WI38 (cell line): ENCODE measurements around the gene U2AF1.
"Not testable (repeated sequence)": the region's sequence is repeated elsewhere in the genome, so short reads cannot be mapped to it uniquely, and the experiment has no call there.

Source experiments
- H3K4me3 ChIP-seq: 2 replicates; pipeline ENCODE4 v1.5.1; 2011; ENCODE audit warnings: low read depth, mild to moderate bottlenecking, control low read depth, low read length

Gene U2AF1

DNA sequence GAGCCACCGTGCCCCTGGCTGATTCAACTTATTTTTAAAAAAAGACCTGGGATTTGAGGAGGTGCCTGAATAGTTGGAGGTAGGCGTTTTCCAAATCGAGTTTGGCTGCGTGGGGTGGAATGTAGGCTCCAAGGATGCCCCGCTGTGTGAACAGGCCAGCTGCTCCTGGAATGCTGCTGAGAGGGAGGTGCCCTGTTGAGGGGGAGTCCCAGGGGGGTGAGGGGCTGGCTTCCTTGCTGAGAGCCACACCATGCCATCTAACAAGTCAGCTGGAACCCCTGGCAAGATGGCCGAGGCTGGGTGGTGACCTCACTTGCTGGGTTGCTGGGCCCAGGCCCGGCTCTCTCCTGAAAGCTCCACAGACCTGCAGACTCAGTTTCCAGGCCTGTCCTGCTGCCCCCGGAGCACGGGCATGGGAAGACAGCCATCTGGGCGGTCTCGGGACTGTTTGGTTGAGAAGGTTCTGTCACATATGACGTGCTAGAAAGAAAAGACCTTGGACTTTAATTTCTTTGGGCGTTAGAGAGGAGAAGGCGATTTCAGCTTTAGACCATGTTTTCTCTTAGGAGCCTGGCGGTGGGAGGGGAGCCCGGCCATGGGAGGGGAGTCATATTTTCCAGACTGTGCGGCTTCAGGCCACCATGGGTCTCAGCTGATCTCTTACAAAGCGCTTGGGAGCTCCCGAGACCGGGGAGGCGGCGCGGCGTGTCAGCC is 24.6 kb downstream of the U2AF1 start:
- not testable (repeated sequence) for H3K4me3 ChIP-seq

DNA sequence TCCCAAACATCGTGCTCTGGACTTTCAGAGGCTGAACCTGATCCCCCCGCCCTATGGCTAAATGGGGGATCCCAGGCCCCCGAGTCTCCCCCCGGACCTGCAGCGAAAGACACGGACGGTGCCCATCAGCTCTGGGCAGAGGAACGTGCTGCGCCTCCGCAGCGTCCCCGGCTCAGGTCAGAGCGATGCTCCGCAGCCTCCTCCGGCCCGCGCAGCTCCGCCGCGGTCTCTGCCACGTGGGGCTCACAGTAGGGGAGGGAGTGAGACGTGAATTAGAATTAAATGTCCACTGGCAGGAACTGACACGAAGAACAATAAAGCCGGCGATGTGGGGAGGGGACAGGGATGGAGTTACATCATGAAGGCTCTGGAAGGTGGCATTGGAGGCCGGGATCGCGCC is 30.7 kb downstream of the U2AF1 start:
- not testable (repeated sequence) for H3K4me3 ChIP-seq

DNA sequence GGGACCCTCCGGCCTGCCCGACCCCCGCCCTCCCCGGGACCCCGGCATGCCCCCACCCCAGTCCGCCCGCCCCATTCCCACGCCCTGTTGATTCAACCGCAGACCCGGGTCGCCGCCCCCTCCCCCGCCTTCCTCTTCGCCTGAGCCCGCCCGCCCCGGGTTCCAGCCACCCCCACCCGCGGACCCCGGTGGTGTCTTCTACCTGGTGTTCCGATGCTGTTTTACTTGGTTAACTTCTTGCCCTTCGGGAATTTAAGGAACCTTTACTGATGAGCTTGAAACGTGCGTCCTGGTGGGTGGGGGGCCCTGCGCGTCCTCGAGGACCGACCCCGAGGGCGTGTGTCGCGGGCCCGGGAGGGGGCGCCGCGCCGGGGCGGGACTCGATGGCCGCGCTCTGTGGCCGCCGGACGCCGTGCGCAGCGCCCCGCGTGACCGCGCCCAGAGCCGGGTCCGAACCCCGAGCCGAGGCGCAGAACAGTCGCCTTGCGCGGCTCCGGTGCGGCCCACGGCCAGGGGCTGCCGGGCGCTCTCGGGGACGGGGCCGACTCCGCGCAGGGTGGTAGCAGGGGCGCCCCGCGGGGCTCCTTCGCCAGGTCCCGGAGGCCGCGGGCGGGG is 31.2 kb downstream of the U2AF1 start:
- not testable (repeated sequence) for H3K4me3 ChIP-seq

DNA sequence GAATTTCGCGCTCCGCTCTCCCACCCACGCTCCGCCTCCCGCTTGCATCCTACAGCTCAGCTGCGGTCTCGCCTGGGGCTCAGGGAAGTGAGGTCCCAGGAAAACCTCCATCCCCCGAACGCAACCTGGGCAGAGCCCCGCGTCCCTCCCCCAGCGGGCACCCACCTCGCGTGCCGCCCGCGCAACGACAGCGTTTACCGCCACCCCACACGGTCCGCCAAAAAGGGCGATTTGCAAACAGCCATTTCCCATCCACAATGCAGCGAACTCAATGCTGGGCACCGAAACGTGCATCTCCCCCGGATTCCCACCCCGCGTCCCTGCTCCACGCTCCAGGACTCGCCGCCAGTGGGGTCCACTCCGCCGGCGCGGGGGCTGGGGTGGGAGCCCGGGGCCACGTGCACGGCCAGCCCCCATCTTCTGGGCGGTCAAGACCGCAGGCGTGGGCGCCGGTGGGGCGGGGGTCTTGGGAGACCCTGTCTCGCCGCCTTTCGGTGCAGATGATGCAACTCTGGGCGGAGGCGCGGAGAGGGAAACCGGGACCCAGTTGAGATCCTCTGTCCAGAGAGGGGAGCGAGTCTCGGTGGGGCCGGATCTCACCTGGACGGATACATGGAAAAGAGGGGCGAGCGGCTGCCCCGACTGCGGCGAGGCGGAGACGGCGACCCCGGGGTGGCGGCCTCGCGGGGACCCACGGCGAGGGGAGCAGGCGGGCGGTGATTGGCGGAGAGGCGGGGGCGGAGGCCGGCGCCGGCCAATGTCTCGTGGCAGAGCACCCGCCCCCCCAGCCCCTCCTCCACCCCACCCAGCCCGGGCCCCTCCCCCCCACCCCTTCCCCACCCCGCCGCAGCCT is 32.0 kb downstream of the U2AF1 start, which contains the start of gene CBS:
Gene CBS (minus strand): TSS at position 666 of the 853 bp plus-strand sequence. CDS start 3,642 bp downstream, outside the sequence.
- not testable (repeated sequence) for H3K4me3 ChIP-seq

DNA sequence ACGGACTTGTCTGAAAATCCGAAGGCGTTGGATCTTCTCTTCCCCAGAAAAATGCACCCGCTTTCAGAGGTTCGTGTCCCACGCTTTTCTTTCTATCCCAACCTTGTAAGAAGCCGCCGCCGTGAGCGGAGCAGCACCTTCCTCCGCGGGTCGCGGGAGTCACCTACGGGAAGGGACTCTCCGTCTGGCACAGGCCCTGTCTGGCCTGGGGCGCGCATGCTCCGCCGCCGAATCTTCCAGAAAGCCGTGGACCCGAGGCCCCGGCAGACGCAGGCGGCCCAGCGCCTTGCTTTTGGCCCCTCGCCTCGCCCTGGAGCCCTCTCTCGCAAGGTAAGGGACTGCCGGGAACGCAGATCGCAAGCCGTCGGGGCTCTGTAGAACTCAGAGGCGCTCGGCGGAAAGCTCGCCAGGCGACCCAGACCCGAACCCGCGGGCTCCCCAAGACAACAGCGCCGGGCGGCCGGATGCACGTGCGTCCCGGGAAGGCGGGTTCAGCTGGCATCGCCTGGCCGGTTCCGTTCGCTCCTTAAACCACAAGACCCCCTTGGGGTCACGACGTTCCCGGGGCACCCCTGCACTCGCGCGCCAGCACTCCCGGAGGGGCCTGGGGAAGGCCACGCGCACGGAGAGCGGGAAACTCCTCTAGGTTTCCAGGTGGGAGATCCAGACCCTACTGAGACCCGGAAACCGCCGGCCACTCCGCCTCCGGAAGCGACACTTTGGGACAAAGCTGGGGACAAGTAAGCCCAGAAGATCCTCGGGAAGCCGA is 32.8 kb downstream of the U2AF1 start:
- not testable (repeated sequence) for H3K4me3 ChIP-seq

DNA sequence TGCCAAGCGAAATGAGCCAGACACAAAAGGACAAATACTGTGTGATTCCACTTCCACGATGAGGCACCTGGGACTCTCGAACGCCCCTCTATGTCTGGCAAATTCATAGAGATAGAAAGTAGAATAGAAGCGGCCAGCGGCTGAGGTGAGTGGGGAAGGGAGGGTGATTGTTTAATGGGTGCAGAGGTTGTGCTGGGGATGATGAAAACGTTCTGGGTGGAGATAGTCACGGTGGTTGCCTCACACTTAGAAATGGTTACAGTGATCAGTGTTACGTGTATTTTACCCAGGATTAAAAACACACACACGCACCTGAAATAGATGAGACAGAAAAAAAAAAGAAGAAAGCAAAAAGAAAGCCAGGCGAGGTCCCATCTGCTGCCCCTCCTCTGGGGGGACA is 34.6 kb downstream of the U2AF1 start:
- H3K4me3 ChIP-seq: not testable (repeated sequence)

DNA sequence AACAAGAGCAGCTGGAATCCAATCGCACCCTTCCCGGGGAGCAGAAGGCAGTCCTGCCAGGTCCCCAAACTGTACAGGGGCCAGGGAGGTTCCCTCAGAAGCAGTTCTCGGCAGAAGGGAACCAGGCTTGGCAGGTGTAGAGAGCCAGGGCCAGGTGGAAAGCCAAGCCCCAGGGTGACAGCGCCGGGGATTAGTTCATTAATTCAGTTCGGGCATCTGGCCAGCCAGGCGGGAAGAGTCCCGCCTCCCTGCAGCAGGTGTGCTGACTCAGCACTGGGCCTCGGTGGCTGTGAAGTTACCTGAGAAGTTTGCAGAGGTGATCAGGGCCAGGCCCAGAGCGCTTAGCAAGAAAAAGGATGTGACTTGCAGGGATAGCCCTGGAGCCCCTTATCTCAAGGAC is 37.7 kb downstream of the U2AF1 start:
- H3K4me3 ChIP-seq: not testable (repeated sequence)

DNA sequence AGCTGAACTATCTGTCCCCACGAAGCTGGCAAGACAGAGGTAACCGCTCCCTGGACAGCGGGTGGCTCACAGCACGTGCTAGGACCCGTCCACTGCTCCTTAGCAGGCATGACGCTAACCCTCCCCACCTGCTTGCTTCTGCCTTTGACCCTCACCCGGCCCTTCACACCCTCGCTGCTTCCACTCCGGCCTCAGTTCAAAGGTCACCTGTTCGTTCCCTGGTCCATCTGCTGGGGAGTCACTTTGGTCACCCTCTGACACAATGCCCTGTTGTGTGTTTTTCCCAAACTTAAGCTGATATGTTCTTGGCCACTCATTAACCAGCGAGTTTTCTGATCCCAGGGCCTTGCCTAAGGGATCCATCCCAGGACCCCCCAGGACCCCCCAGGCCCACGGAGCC is 39.3 kb downstream of the U2AF1 start:
- not testable (repeated sequence) for H3K4me3 ChIP-seq

DNA sequence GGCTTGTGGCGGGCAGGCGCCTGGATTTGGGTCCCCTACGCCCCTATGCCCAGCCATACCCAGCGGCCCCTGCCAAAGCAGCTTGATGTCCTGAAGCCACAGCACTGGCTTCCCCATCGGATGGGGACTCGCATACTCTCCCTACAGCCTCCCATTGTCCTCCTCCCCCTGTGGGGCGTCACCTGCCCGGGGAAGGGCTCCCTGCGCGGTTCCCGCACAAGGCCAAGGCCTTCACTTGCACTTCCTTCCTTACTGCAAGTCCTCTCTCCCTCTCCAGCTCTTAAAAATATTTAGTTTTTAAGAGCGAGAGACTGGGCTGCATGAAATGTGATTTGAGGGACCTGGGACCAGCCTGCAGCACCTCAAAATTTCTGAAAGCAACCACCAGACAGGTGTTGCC is 40.7 kb downstream of the U2AF1 start:
- not testable (repeated sequence) for H3K4me3 ChIP-seq

DNA sequence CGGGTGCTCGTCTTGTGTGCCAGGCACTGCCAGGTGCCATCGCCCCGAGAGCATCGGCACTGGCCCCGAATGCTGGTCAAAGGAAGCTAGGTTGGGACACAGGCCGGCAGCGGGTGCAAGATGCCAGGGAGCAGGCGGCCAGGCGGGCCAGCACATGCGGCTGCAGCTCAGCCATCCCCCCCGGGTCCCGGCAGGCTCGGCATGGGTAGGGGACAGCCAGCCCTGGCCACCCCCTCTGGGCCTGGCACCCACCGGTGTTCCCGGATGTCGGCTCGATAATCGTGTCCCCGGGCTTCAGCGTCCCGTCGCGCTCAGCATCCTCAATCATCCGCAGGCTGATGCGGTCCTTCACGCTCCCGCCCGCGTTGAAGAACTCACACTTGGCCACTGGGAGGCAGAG is 41.4 kb downstream of the U2AF1 start:
- not testable (repeated sequence) for H3K4me3 ChIP-seq

DNA sequence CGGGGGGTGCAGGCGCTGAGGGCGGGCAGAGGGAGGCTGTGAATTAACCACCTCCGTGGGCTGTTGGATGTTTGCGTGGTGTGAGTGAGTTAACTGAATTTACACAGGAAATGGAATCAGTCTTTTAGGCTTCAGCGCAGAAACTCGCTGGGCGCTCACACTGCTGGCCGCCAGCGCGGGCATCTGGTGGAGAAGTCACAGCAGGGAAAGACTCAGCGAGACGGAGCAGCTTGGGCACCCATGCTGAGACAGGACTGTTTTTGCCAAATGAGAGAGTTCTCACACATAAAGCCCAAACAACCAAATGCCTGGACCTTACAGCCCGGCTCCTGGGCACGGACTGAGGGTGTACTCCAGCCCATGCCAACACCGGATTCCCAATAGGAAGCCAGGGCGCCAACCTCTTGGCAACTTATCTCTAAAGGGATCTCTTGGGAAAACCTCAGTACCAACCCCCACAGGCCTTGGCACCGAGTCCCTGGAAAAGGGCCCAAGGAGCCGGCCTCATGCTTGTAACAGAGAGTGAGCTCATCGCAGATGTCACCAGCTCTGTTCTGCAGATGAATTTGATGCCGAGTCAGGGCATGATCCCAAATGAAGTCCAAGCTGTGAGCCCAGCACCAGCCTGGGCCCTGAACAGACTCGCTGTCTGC is 43.0 kb downstream of the U2AF1 start:
- not testable (repeated sequence) for H3K4me3 ChIP-seq

DNA sequence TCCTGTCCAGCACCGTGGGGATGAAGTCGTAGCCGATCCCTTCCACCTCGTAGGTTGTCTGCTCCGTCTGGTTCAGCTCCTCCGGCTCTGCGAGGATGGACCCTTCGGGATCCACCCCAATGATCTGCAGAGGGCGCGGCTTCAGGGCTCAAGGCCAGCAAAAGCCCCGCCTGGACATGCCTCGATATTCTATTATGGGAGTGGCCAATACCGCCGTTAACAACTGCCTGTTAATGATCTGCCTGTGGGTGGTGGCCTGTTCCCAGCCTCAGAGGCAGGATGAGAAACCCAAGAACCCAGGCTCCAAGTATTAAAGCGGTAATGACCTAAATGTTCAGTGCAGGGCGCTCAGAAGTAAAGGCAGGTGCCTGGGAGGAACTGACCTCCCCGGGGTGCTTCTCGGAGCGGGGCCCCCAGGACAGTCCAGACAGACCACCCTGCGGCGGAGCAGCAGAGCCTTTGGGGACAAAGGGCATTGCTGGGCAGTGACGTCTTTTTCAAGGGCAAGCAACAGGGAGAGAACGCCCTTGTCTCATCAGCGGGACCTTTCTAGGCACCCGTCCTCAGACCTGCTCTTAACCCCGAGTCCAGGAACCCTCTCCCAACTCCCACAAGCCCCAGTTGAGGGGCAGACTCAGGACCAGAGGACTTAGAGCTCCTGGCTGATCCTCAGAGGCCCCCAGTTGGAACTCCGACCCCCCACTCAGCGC is 44.3 kb downstream of the U2AF1 start:
- H3K4me3 ChIP-seq: not testable (repeated sequence)

DNA sequence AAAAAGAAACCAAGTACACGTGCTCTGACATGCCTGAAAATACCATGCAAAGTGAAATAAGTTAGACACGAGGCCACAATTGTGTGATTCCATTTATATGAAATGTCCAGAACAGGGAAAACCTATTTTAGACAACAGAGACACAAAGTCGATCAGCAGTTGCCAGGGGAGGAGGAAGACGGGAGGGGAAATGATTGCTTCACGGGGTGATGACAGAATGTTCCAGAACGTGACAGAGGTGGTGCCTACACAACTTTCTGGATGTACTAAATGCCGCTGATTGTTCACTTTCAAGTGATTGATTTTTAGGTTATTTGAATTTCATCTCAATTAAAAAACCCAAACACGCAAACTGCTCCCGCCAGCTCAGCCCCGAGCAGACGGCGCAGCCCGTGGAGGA is 54.3 kb downstream of the U2AF1 start:
- H3K4me3 ChIP-seq: not testable (repeated sequence)

DNA sequence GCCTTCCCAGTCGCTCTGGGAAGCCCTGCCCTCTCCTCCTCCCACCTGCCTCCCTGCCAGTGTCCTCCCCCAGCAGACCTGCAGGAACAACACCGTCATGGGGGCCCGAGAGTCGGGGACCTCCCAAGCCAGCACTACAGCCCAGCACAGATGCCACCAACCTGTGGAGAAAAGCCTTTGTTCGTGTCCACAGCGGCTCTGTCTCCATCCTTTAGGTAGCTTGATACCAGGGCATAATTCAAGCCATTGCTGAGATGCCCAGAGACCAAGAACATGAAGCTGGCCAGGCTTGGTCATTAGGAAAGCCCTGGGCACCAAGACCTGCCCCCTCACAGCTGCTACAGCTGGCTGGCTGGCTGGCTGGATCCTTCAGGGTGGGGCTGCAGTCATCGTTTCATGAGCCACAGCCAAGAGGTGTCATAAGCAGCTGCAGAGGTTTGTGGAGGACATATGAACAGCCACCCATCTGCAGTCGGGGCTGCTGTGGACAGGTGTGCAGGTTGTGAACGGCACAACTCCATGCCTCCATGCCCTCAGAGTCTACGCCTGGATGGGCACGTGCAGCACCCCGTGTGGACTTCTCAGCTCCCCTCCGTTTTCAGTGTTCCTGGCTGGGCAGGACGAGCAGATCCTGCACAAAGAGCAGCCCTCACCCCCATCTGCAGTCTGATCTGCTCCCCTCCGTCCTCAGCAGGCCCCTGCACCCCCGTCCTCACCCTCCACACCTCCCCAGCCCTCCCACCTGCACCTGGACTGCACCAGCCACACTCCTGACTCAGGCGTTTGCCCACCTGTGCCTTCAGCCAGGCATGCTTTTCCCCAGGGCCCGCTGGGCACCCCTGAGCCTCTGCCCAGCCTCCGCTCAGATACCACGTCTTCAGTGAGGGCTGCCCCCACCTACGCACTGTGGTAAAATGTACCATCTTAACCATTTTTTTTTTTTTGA is 61.2 kb downstream of the U2AF1 start:
- not testable (repeated sequence) for H3K4me3 ChIP-seq

DNA sequence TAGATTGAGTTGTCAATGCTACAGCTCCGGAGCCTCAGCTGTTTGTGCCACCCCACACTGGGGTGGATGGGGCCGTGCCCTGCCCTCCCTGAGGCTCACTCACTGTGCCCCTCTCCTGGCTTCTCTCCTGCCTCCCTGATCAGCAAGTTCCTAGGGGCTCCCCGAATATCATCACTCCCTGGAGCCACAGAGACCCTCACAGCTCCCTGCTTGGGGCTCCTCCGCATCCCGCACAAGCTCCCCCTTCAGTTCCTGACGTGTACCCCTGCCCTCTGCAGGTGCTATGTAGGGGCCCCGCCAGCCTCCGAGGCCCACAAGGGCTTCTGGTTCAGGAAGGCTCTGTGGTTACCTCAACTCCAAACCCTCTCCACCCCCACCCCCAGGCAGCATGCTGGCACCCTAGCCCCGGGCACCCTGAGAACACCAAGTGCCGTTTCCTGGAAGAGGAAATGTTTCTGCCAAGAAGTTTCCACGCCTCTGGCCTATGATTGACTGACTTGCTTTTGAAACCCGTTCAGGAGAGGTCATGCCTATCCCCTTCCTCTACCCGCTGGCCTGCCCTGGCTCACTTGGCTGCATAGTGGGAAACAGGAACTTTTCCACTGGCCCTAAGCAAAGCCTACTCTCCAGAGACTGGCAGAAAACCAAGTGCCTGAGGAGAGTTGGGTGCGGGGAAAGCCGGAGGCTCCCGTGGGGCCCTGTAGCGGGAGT is 62.0 kb downstream of the U2AF1 start:
- H3K4me3 ChIP-seq: not testable (repeated sequence)

DNA sequence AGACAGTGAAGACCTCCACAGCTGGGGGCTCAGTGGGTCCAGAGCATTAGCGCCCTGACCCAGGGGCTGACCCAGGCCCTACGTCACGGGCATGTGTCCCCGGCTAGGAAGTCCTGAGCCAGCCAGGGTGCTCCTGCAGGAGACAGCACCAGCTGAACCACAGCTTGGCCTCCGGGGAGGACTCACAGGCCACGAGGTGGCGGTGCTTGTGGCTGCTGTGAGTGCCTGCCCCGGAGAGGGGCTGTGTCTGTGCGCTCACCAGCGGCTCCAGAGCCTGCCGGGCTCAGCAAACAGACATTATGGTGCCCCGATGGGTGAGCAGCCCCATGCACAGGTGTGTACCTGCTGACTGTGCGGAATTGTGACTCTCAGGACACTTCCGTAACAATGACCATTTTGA is 62.8 kb downstream of the U2AF1 start:
- H3K4me3 ChIP-seq: not testable (repeated sequence)

DNA sequence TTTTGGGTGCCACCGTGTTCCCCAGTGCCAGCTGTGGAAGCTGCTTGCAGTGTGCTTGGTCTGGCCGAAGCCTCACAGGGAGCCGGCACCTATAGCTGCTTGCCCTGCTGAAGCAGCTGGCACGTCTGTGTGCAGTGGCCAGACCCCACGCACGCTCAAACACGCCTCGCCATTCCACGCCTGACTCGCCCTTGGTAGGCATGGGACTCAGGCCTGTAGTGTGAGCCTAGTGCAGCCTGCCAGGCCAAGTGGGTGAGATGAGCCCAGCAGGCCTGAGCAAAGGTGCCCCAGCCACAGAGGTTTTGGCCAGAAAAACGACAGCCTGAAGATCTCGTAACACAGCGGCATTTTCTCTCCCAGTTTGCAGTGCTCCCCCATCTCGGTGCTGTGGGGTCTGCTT is 64.1 kb downstream of the U2AF1 start:
- not testable (repeated sequence) for H3K4me3 ChIP-seq
